Measurements from ENCODE around the gene ACAD10. TPM values are rescaled to one million over a fixed set of nuclear protein-coding genes. Genes with fewer than 3 reads are reported as not detected.
A peak's percentile ranks its signal among the peaks of the same experiment; 100 is the strongest.

Gene ACAD10
- total RNA-seq, 1 donor = 18.1 TPM

- Histone ChIP-seq H3K36me3 (ENCODE audit: insufficient read depth, low read length) (peaks cover 4% of the 10 kb centered on the region), H4K20me1 (ENCODE audit: insufficient read depth, low read length) (no peaks in the 10 kb centered on the region), H3K9me3 (ENCODE audit: low read depth, low read length) (no peaks in the 10 kb centered on the region), H3K4me2 (ENCODE audit: insufficient read depth, low read length) (no peak overlapping the region), H3K4me1 (ENCODE audit: insufficient read depth, low read length) (no peaks in the 10 kb centered on the region), H2AFZ (ENCODE audit: low read length) (no peak overlapping the region), H3K4me3 (ENCODE audit: insufficient read depth, low read length) (no peak overlapping the region), H3K79me2 (ENCODE audit: insufficient read depth, low read length) (no peaks in the 10 kb centered on the region), H3K27me3 (ENCODE audit: insufficient read depth, low read length) (no peaks in the 10 kb centered on the region), H3K27ac (ENCODE audit: low read depth, low read length) (no peak overlapping the region)
- peak; percentile 36 for DNase-seq (ENCODE audit: insufficient read length, low spot score, missing footprints)
- TF ChIP-seq CTCF (IDR thresholded peaks at IDR 0.05; ENCODE audit: extremely low read depth, low read depth, low read length) = no peak
These were observed 70.8 kb downstream of the ACAD10 start for GRCh38 chr12:111756681-111757080.

GRCh38 chr12:111757361-111758119, 71.7 kb downstream of the ACAD10 start:
- H4K20me1 ChIP-seq (ENCODE audit: insufficient read depth, low read length) = no peaks in the 10 kb centered on the region
- H3K9me3 ChIP-seq (ENCODE audit: low read depth, low read length) = no peaks in the 10 kb centered on the region
- H3K4me2 ChIP-seq (ENCODE audit: insufficient read depth, low read length) = no peak overlapping the region
- TF ChIP-seq CTCF (IDR thresholded peaks at IDR 0.05; ENCODE audit: extremely low read depth, low read depth, low read length) = no peak
- no peak overlapping the region for H2AFZ ChIP-seq (ENCODE audit: low read length)
- peaks cover 4% of the 10 kb centered on the region for H3K36me3 ChIP-seq (ENCODE audit: insufficient read depth, low read length)
- no peaks in the 10 kb centered on the region for H3K27me3 ChIP-seq (ENCODE audit: insufficient read depth, low read length)
- no peaks in the 10 kb centered on the region for H3K79me2 ChIP-seq (ENCODE audit: insufficient read depth, low read length)
- H3K27ac ChIP-seq (ENCODE audit: low read depth, low read length) = no peak overlapping the region
- H3K4me1 ChIP-seq (ENCODE audit: insufficient read depth, low read length) = no peaks in the 10 kb centered on the region
- H3K4me3 ChIP-seq (ENCODE audit: insufficient read depth, low read length) = no peak overlapping the region
- peak; percentile 71 for DNase-seq (ENCODE audit: insufficient read length, low spot score, missing footprints)

- H3K27ac ChIP-seq (ENCODE audit: low read depth, low read length) = no peak overlapping the region
- TF ChIP-seq CTCF (IDR thresholded peaks at IDR 0.05; ENCODE audit: extremely low read depth, low read depth, low read length) = no peak
- no peaks in the 10 kb centered on the region for H3K9me3 ChIP-seq (ENCODE audit: low read depth, low read length)
- H3K79me2 ChIP-seq (ENCODE audit: insufficient read depth, low read length) = no peaks in the 10 kb centered on the region
- no peak overlapping the region for H2AFZ ChIP-seq (ENCODE audit: low read length)
- H3K4me2 ChIP-seq (ENCODE audit: insufficient read depth, low read length) = no peak overlapping the region
- no peak overlapping the region for H3K4me3 ChIP-seq (ENCODE audit: insufficient read depth, low read length)
- no peaks in the 10 kb centered on the region for H3K27me3 ChIP-seq (ENCODE audit: insufficient read depth, low read length)
- no peaks in the 10 kb centered on the region for H4K20me1 ChIP-seq (ENCODE audit: insufficient read depth, low read length)
- DNase-seq (ENCODE audit: insufficient read length, low spot score, missing footprints) = no peak
- peaks cover 4% of the 10 kb centered on the region for H3K36me3 ChIP-seq (ENCODE audit: insufficient read depth, low read length)
- no peaks in the 10 kb centered on the region for H3K4me1 ChIP-seq (ENCODE audit: insufficient read depth, low read length)
These were observed 72.3 kb downstream of the ACAD10 start for GRCh38 chr12:111758120-111758561.

GRCh38 chr12:111759271-111759670, 73.4 kb downstream of the ACAD10 start:
- Histone ChIP-seq H3K4me1 (ENCODE audit: insufficient read depth, low read length) (no peaks in the 10 kb centered on the region), H3K36me3 (ENCODE audit: insufficient read depth, low read length) (peaks cover 4% of the 10 kb centered on the region), H3K27me3 (ENCODE audit: insufficient read depth, low read length) (no peaks in the 10 kb centered on the region), H3K4me3 (ENCODE audit: insufficient read depth, low read length) (no peak overlapping the region), H3K79me2 (ENCODE audit: insufficient read depth, low read length) (no peaks in the 10 kb centered on the region), H3K9me3 (ENCODE audit: low read depth, low read length) (no peaks in the 10 kb centered on the region), H3K4me2 (ENCODE audit: insufficient read depth, low read length) (no peak overlapping the region), H3K27ac (ENCODE audit: low read depth, low read length) (no peak overlapping the region), H4K20me1 (ENCODE audit: insufficient read depth, low read length) (no peaks in the 10 kb centered on the region), H2AFZ (ENCODE audit: low read length) (no peak overlapping the region)
- TF ChIP-seq CTCF (IDR thresholded peaks at IDR 0.05; ENCODE audit: extremely low read depth, low read depth, low read length) = no peak
- DNase-seq (ENCODE audit: insufficient read length, low spot score, missing footprints) = no peak
